HEK293 (cell line): ENCODE measurements around the gene DAPK2.

Experiments
- CTCF ChIA-PET: fragments of 350-600 bp; formaldehyde crosslinking; extraction: SDS; loops from one replicate; lab custom pipeline; 2021; ENCODE audit warnings: antibody characterized with exemption; lab: Yijun Ruan, JAX
- POLR2A ChIA-PET: fragments of 300-600 bp; formaldehyde crosslinking; extraction: SDS; loops from one replicate; lab custom pipeline; 2020; ENCODE audit warnings: antibody characterized with exemption, inconsistent platforms; lab: Yijun Ruan, JAX
- H3K27ac ChIP-seq: fragments of 200-500 bp; sonication (Bioruptor generic); 2 replicates; pipeline ENCODE4 v1.5.1; 2014; ENCODE audit warnings: low read depth, low read length, control low read depth, inconsistent platforms; ENCODE audit errors: extremely low read depth
- H3K36me3 ChIP-seq, 2 experiments: fragments of 200-500 bp in 1 of 2; sonication (Bioruptor generic) in 1 of 2; 1 replicate in 1 of 2; 2 replicates in 1 of 2; pipeline ENCODE4 v1.5.1; 2014 to 2017; ENCODE audit warnings: inconsistent platforms in 2 of 2, low read length in 2 of 2; ENCODE audit not compliant: control insufficient read depth in 2 of 2, insufficient read depth in 1 of 2
- H3K4me1 ChIP-seq: fragments of 200-500 bp; sonication (Bioruptor generic); 2 replicates; pipeline ENCODE4 v1.5.1; 2014; ENCODE audit warnings: mild to moderate bottlenecking, low read length, inconsistent platforms; ENCODE audit not compliant: control insufficient read depth, insufficient read depth
- H3K4me3 ChIP-seq: 2 replicates; pipeline ENCODE4 v1.5.1; 2011; ENCODE audit warnings: low read depth, mild to moderate bottlenecking, control low read depth, low read length, moderate library complexity
- H3K9me3 ChIP-seq: fragments of 200-500 bp; sonication (Bioruptor generic); 2 replicates; pipeline ENCODE4 v1.5.1; 2014; ENCODE audit warnings: low read depth, low read length, inconsistent platforms; ENCODE audit not compliant: control insufficient read depth, insufficient read depth
- FEZF1 ChIP-seq: fragments of 450-650 bp; formaldehyde crosslinking; IDR thresholded peaks from 2 replicates; pipeline ENCODE4 v1.5.1; 2016; ENCODE audit warnings: missing biosample characterization, missing genetic modification characterization
- GLIS1 ChIP-seq: fragments of 450-650 bp; formaldehyde crosslinking; IDR thresholded peaks from 2 replicates; pipeline ENCODE4 v1.5.1; 2016; ENCODE audit warnings: missing biosample characterization, missing genetic modification characterization
- OVOL3 ChIP-seq: fragments of 450-650 bp; formaldehyde crosslinking; IDR thresholded peaks from 2 replicates; pipeline ENCODE4 v1.5.1; 2016; ENCODE audit warnings: missing biosample characterization, missing genetic modification characterization
- SP7 ChIP-seq: fragments of 450-650 bp; formaldehyde crosslinking; IDR thresholded peaks from 2 replicates; pipeline ENCODE4 v1.5.1; 2016; ENCODE audit warnings: missing biosample characterization, missing genetic modification characterization
- TCF7L2 ChIP-seq: IDR thresholded peaks from 2 replicates; pipeline ENCODE4 v1.6.1; 2011; ENCODE audit warnings: low read depth, mild to moderate bottlenecking, inconsistent platforms, low read length, moderate library complexity, borderline replicate concordance
- ZFP37 ChIP-seq: fragments of 450-650 bp; formaldehyde crosslinking; IDR thresholded peaks from 2 replicates; pipeline ENCODE4 v1.5.1; 2016; ENCODE audit warnings: missing biosample characterization, missing genetic modification characterization
- ZFP69B ChIP-seq: fragments of 450-650 bp; formaldehyde crosslinking; IDR thresholded peaks from 2 replicates; pipeline ENCODE4 v1.5.1; 2016; ENCODE audit warnings: missing biosample characterization, missing genetic modification characterization
- ZNF23 ChIP-seq: fragments of 450-650 bp; formaldehyde crosslinking; IDR thresholded peaks from 2 replicates; pipeline ENCODE4 v1.5.1; 2016; ENCODE audit warnings: missing biosample characterization, missing genetic modification characterization, borderline replicate concordance
- ZNF501 ChIP-seq: fragments of 450-650 bp; formaldehyde crosslinking; IDR thresholded peaks from 2 replicates; pipeline ENCODE4 v1.5.1; 2016; ENCODE audit warnings: missing biosample characterization, missing genetic modification characterization
- ZNF510 ChIP-seq: fragments of 450-650 bp; formaldehyde crosslinking; IDR thresholded peaks from 2 replicates; pipeline ENCODE4 v1.5.1; 2018; ENCODE audit warnings: mild to moderate bottlenecking, missing genetic modification characterization, missing biosample characterization; ENCODE audit not compliant: insufficient replicate concordance
- ZNF521 ChIP-seq: fragments of 450-650 bp; formaldehyde crosslinking; IDR thresholded peaks from 2 replicates; pipeline ENCODE4 v1.5.1; 2017; ENCODE audit warnings: missing biosample characterization, mild to moderate bottlenecking, missing genetic modification characterization
- ZNF558 ChIP-seq: fragments of 450-650 bp; formaldehyde crosslinking; IDR thresholded peaks from 2 replicates; pipeline ENCODE4 v1.5.1; 2016; ENCODE audit warnings: missing biosample characterization, missing genetic modification characterization
- ZNF600 ChIP-seq: fragments of 450-650 bp; formaldehyde crosslinking; IDR thresholded peaks from 2 replicates; pipeline ENCODE4 v1.5.1; 2016; ENCODE audit warnings: missing biosample characterization, missing genetic modification characterization
- ZNF658 ChIP-seq: fragments of 450-650 bp; formaldehyde crosslinking; IDR thresholded peaks from 2 replicates; pipeline ENCODE4; 2016; ENCODE audit warnings: missing biosample characterization, missing genetic modification characterization
- ZNF707 ChIP-seq: fragments of 450-650 bp; formaldehyde crosslinking; IDR thresholded peaks from 2 replicates; pipeline ENCODE4 v1.5.1; 2016; ENCODE audit warnings: missing biosample characterization, missing genetic modification characterization
- ZNF747 ChIP-seq: fragments of 450-650 bp; formaldehyde crosslinking; IDR thresholded peaks from 2 replicates; pipeline ENCODE4 v1.5.1; 2016; ENCODE audit warnings: missing biosample characterization, missing genetic modification characterization
- TF ChIP-seq, protein P1 (sequence below): fragments of 450-650 bp; formaldehyde crosslinking; IDR thresholded peaks from 2 replicates; pipeline ENCODE4 v1.5.1; 2016; ENCODE audit warnings: missing biosample characterization, missing genetic modification characterization
- TF ChIP-seq, protein P2 (sequence below): fragments of 450-650 bp; formaldehyde crosslinking; IDR thresholded peaks from 2 replicates; pipeline ENCODE4 v1.5.1; 2016; ENCODE audit warnings: missing biosample characterization, missing genetic modification characterization, low read depth

Gene DAPK2

DNA sequence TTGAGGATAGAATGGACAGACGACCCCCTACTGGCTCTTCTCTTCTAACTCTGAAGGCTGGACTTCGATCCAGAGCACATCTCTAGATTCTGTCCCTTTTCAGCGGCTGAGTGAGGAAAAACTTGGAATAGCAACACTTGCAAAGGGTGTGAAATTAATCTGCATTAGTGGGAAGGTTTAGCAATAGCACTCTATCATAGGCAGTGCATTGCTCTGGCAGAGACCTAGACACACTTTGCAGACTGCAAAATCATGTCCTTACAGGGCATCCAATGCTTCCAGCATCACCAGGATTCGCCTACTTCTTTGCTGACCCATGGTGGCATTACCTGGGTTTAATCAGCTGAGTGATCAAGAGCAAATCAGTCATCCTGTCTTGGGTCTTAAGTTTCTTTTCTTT is 43.1 kb downstream of the DAPK2 start:
- no peak overlapping the region for H3K4me3 ChIP-seq
- ChIA-PET POLR2A (no interaction called here), CTCF (no interaction called here)
- H3K36me3 ChIP-seq, result no peaks in the 10 kb centered on the region
- H3K9me3 ChIP-seq, result no peaks in the 10 kb centered on the region
- H3K4me1 ChIP-seq, result no peaks in the 10 kb centered on the region
- no peak overlapping the region for H3K27ac ChIP-seq
- TF ChIP-seq ZNF600 (tag by site-specific recombination) (no peak), FEZF1 (tag by site-specific recombination) (no peak), ZNF707 (tag by site-specific recombination) (no peak), OVOL3 (tag by site-specific recombination) (no peak), SP7 (no peak), ZNF658 (tag by site-specific recombination) (no peak), GLIS1 (no peak), ZNF521 (tag by site-specific recombination) (no peak), TCF7L2 (no peak), ZNF23 (tag by site-specific recombination) (no peak), ZNF501 (tag by site-specific recombination) (no peak), ZNF510 (tag by site-specific recombination) (no peak)

DNA sequence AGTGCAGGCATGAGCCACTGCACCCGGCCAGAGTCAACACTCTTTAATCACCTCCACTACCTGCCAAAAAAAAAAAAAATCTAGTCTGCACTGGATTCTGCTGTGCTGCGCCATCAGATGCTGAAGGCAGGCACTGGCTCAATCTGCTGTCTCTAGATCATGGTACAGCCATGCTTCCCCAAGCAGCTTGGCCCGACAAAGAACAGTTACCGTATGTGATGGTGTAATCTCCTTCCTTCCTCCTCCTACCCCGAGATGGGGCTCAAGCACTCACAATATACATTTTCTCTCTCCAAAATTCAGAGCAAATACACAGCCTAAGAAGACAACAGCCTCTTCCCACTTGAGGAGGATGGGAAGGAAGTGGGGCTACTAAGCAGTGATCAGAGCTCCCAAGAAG is 45.1 kb downstream of the DAPK2 start:
- Histone ChIP-seq H3K27ac (no peak overlapping the region), H3K4me3 (no peak overlapping the region), H3K4me1 (no peaks in the 10 kb centered on the region), H3K36me3 (no peaks in the 10 kb centered on the region), H3K9me3 (no peaks in the 10 kb centered on the region)
- TF ChIP-seq, protein P1, sequence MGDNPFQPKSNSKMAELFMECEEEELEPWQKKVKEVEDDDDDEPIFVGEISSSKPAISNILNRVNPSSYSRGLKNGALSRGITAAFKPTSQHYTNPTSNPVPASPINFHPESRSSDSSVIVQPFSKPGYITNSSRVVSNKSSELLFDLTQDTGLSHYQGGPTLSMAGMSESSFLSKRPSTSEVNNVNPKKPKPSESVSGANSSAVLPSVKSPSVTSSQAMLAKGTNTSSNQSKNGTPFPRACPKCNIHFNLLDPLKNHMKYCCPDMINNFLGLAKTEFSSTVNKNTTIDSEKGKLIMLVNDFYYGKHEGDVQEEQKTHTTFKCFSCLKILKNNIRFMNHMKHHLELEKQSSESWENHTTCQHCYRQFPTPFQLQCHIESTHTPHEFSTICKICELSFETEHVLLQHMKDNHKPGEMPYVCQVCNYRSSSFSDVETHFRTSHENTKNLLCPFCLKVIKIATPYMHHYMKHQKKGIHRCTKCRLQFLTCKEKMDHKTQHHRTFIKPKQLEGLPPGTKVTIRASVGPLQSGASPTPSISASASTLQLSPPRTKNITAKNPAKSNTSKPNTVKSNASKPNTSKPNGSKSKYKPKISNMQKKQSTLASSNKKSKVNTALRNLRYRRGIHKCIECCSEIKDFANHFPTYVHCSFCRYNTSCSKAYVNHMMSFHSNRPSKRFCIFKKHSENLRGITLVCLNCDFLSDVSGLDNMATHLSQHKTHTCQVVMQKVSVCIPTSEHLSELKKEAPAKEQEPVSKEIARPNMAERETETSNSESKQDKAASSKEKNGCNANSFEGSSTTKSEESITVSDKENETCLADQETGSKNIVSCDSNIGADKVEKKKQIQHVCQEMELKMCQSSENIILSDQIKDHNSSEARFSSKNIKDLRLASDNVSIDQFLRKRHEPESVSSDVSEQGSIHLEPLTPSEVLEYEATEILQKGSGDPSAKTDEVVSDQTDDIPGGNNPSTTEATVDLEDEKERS (tag by site-specific recombination), result no peak
- TF ChIP-seq ZNF747 (tag by site-specific recombination) (no peak), ZNF558 (tag by site-specific recombination) (no peak), ZFP37 (no peak), ZFP69B (tag by site-specific recombination) (no peak)
- TF ChIP-seq, protein P2, sequence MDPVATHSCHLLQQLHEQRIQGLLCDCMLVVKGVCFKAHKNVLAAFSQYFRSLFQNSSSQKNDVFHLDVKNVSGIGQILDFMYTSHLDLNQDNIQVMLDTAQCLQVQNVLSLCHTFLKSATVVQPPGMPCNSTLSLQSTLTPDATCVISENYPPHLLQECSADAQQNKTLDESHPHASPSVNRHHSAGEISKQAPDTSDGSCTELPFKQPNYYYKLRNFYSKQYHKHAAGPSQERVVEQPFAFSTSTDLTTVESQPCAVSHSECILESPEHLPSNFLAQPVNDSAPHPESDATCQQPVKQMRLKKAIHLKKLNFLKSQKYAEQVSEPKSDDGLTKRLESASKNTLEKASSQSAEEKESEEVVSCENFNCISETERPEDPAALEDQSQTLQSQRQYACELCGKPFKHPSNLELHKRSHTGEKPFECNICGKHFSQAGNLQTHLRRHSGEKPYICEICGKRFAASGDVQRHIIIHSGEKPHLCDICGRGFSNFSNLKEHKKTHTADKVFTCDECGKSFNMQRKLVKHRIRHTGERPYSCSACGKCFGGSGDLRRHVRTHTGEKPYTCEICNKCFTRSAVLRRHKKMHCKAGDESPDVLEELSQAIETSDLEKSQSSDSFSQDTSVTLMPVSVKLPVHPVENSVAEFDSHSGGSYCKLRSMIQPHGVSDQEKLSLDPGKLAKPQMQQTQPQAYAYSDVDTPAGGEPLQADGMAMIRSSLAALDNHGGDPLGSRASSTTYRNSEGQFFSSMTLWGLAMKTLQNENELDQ, result no peak
- ChIA-PET CTCF (interaction anchor here (0.7 to 1.0 kb wide), 2 partner anchors 55 to 85 kb away, joined by 3 read pairs; no protein-coding TSS in a partner anchor), POLR2A (no interaction called here)
